D341Med (cell line): ENCODE results near the gene CYFIP1.

Experiments
- DNase-seq: peaks from one replicate; pipeline ENCODE4 v3.0.0; 2012; ENCODE audit warnings: low spot score

The CYFIP1 gene

GRCh38 chr15:22949074-22949547 is 31.1 kb downstream of the CYFIP1 start:
- peak; percentile 95 for DNase-seq

DNA sequence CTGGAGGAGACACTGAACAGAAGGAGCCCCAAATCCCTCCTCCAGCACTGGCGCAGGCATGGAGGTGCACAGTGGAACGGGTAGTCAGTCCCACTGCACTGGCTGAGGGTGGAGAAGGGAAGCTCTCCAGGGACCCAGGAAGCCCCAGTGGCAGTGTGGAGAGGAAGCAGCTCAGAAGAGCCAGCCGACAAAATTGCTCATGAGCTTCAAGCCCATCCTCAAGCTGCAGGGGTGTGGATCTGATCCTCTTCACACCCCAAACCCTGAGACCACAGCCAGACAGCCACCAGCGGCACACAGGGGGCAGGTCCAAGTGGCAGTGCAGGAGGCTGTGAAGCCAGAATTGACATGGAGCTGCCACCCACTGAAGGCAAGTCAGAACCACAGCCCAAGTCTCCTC is 32.1 kb downstream of the CYFIP1 start:
- DNase-seq, result no peak

DNA sequence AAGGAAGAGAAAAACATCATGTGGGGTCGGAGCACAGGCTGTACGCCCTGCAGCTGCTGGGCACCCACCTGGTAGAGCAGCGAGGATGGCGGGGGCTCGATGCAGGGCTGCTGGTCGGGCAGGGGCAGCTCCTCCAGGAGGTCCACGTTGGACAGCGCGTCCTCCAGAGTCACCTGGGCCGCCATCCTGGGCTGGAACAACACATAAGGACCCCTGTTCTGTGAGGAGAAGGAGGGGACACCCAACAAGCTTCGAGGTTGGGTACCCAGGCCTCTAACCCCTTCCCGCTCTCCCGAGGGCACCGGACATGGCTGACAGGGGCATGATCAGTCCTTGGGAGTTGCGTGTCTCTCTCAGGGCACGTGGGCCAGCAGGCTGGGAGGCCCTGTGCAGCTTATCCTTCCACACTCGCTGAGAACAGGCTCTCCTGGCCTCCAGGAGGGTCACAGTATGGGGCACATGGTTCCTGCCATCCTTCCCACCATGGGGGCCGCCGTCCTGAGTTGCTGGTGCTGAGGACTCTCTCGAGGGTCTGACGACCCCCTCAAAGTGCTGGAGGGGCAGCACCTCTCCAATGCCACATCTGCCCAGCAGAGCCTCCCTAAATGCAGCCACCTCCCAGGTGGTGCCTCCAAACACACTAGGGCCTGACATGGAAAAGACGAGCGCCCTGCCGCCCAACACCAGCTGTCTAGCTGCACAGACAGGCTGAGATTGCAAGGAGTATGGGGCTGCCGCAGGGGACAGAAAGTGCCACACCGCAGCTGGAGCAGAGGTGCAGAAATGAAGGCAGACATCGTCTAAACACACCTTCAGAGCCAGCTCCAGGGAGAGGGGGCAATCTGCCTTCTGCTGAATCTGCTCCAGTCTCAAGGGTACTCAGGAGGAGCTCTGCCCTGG is 32.8 kb downstream of the CYFIP1 start:
- DNase-seq, result no peak

DNA sequence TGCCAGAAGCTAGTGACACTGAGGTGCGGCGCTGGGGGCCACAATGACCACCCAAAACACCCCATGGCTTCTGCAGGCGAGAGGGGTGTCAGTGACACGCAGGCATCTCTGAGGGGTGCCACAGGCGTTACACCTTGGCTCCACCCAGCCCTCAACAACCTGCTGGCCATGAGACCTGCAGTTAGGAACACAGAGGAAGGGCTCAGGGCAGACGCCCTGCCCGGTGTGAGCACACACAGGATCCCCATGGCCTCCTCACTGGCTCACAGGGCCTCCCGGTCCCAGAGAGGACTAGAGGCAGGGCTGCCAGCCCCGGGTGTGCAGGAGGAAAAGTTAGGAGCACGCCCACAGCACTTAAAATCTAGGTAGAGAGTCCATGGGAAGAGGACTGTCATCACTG is 35.1 kb downstream of the CYFIP1 start:
- no peak for DNase-seq

DNA sequence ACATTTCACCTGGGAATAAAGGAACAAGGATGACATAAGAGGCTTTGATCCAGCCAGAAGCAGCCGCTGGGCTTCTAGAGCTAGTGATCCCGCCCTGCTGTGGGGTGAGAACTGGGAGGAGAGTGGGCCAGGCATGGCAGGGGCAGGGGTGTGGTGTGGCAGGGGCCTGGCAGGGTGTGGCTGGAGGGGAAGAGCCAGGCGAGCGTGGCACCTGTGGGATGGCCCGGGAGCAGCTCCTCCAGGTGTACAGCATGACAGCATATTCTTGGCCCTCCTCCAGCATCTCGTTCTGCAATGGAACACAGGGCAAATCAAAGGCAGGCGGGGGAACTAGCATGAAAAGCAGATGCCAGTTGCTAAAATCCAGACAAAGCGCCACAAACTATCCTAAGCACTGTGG is 35.5 kb downstream of the CYFIP1 start:
- DNase-seq, result no peak

GRCh38 chr15:22942877-22943276 is 37.3 kb downstream of the CYFIP1 start:
- no peak for DNase-seq

- no peak for DNase-seq
Measured at GRCh38 chr15:22942306-22942855, 37.8 kb downstream of the CYFIP1 start.

- DNase-seq, result no peak
Measured at GRCh38 chr15:22941179-22941578, 39.0 kb downstream of the CYFIP1 start.

GRCh38 chr15:22939652-22940061 is 40.5 kb downstream of the CYFIP1 start:
- DNase-seq, result no peak

GRCh38 chr15:22939051-22939450 is 41.1 kb downstream of the CYFIP1 start:
- DNase-seq, result peak; percentile 14

GRCh38 chr15:22936577-22937472 is 43.3 kb downstream of the CYFIP1 start:
- no peak for DNase-seq

DNA sequence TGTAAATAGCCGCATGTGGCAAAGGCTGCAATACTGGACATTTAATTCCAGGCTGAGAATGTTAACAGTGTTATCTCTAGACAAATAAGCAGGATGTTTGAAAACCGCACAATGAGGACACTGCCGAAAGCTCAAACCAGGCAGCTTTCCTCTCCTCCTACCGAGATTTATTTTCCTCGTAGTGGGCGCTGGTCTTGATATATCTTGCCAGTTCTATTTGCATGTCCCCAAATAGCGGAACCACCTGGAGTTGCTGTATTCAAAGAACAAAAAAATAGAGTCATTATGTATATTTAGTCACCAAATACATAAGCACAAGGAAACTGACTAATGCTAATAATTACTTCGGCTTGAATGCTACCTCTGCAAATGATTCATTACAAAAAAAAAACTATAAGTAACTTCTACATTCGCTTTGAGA is 46.5 kb downstream of the CYFIP1 start:
- no peak for DNase-seq

DNA sequence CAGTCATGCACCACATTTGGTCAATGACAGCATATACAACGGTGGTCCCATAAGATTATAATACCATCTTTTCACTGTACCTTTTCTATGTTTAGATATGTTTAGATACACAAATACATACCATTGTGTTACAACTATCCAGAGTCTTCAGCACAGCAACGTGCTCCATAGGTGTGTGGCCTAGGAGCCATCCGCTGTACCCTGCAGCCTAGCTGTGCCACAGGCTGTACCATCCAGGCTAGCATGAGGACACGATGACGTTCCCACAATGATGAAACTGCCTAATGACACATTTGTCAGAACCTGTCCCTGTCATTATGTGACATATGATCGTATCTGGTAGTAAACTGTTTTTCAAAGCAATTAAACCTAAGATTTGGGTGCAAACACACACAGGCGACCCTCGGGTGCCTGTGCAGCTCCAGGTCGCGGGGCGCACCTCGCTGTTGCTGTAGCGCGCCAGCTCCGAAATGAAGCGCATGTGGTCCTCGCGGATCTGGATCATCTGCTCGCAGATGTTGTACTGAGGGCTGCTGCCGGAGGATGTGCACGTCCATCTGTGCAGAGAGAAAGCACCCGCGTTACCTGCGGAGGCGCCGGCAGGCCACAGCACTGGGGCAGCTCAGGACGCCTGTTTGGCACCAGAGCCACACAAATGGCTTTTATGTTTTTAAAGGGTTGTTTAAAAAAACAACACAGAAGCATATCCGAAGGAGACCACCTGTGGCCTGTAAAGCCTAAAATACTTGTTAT is 48.2 kb downstream of the CYFIP1 start:
- no peak for DNase-seq

DNA sequence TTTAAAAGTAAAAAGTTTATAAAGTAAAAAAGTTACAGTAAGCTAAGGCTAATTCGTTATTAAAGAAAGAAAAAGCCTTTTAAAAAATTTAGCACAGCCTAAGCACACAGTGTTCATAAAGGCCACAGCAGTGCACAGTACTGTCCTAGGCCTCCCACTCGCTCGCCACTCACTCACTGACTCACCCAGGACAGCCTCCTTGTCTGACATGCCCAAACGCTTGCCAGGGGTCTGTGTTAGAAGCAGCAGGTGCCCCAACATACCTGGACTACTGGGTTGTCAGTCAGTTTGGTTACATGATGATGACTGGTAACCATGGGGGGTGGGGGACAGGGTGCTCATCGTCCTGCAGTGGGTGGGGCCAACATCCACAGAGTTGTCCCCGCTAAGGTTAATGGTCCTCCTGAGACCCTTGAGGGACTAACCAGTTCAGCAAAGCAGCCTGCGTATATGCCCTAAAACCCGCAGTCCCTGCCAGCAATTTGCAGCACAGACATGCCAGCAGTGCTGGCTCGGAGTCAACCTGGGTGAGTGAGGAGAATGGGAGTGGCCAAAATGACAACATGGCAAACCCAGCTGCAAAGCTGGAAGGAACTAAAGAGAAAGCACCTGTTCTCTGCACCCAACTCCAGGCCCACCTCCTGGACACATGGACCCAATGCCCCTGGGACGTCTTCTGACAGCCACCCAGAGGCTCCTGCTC is 49.2 kb downstream of the CYFIP1 start:
- DNase-seq, result no peak

- DNase-seq, result no peak
Measured at GRCh38 chr15:22927761-22928160, 52.4 kb downstream of the CYFIP1 start.

DNA sequence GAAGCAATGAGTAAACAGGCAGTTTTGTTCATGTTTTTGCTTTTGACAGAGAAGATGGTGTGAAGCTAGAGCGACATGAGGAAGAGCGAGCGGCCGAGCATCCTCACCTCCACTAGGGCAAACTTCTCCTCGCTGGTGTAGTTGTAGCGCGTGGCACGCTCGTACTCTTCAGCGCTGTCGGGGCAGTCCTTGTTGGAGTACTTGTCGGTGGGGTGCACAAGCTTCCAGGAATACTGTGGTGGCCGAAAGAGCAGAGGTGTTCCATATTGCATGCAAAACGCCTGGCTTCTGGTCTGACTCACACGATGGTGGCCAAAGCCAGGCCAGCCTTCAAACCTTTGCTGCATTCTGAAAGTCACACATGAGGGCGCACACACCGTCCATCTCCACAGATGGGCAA is 54.3 kb downstream of the CYFIP1 start:
- no peak for DNase-seq

DNA sequence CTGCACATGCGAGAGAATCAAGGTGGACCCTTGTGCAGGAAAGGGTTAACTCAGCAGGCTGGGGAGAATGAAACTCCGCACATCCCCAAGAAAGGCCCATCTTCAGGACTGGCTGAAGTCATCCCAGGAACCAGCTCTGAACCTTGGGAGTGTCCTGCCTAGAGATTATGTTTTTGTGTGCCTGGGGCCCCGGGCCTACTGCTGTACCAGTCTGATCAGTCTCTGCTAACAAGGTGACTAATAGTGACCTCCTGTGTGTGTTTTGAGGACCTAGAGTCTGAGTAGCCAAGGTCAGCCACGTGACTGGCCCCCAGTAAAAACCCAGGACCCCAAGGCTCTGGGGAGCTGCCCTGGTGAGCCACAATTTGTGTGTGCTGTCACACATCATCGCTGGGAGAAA is 58.2 kb downstream of the CYFIP1 start:
- no peak for DNase-seq

DNA sequence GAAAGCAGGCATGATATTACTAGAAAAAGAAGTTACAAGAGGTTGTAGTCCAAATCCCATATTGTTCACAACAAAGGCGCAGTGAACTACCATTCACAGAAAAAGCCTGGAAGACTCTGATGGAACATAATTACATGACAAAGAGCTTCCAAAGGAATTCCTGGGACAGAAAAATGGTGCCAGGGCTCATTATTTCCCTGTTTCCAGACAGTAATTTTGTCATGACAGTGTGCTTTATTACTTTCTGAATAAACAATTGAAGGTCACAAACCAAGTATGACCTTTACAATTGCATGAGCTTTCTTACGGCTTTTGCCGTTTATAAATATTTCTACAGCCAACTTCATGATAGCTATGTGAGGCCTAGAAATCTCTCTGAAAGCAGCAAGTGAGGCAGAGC is 61.0 kb downstream of the CYFIP1 start:
- no peak for DNase-seq

GRCh38 chr15:22918596-22919140 is 61.5 kb downstream of the CYFIP1 start:
- DNase-seq, result no peak

DNA sequence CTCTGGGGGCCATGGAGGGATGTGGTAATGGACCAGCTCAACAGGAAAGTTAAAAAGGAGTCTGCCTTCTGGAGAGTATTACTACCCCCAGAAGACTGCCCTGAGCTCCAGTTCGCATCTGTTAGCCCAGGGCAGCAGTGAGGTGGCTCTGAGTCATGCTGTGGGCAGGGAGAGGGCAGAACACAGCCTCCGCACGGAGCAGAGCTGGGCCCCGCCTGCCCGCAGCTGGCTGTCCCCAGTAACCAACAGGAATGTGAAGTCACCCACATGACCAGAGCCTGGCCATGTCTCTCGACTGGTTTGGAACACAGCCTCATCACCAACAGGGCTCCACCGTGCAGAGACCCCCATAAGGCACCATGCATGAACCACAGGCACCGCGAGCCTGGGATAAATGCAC is 62.1 kb downstream of the CYFIP1 start:
- DNase-seq, result no peak

GRCh38 chr15:22917556-22917955 is 62.6 kb downstream of the CYFIP1 start:
- no peak for DNase-seq
